SU-DHL-6 (cell line): ENCODE measurements around the gene CTXN3.

Experiments used
- CTCF ChIP-seq: fragments of 200-600 bp; sonication (generic); IDR thresholded peaks from one replicate; pipeline ENCODE4 v1.5.1; 2017; ENCODE audit warnings: antibody characterized with exemption, mild to moderate bottlenecking, low read length, moderate library complexity; ENCODE audit not compliant: insufficient read depth, poor library complexity, severe bottlenecking
- EZH2phosphoT487 ChIP-seq: fragments of 200-600 bp; sonication (generic), shearing (Covaris generic); conservative IDR thresholded peaks from 2 replicates; pipeline ENCODE4 v1.6.1; 2018; ENCODE audit warnings: mild to moderate bottlenecking, antibody characterized with exemption, low read length, moderate library complexity, mixed read lengths

GRCh38 chr5:127665641-127666040, 16.8 kb downstream of the CTXN3 start:
- TF ChIP-seq CTCF, result no peak
- TF ChIP-seq EZH2phosphoT487, result no peak
